ENCODE measurements around the gene ZNF831.

GRCh38 chr20:59191756-59192532, 28.3 kb downstream of the ZNF831 start:
- no peak for TF ChIP-seq CTCF (IDR thresholded peaks at IDR 0.05; ENCODE audit: low read depth, low read length, poor library complexity, severe bottlenecking)
- no peak for TF ChIP-seq EZH2phosphoT487 (IDR thresholded peaks at IDR 0.05; ENCODE audit: borderline replicate concordance, low read length)
